Stimulated activated CD8-positive, alpha-beta memory T cell treated with anti-CD3 and anti-CD28 coated beads, Interleukin-15, amount 100 ng/mL, for 24 hours (primary cell): ENCODE data around the gene SLC16A1.
"Not testable (repeated sequence)": the region's sequence is repeated elsewhere in the genome, so short reads cannot be mapped to it uniquely, and the experiment has no call there.

Experiments
- DNase-seq: peaks from one replicate; pipeline ENCODE4 v3.0.0-alpha.2; 2020; ENCODE audit warnings: low read depth

Gene SLC16A1

GRCh38 chr1:112955773-112956543 lies at the start of gene SLC16A1:
Gene SLC16A1, minus strand, starts transcription at chr1:112956196. Its CDS starts 26,888 bp downstream, at chr1:112929308.
- DNase-seq = peak; percentile 81

- DNase-seq = no peak
These were observed 48.0 kb upstream of the SLC16A1 start for GRCh38 chr1:113003751-113004690.

GRCh38 chr1:113002297-113002696 lies 46.3 kb upstream of the SLC16A1 start:
- no peak for DNase-seq

GRCh38 chr1:112998592-112999235 lies 42.7 kb upstream of the SLC16A1 start:
- no peak for DNase-seq

- DNase-seq = no peak
These were observed 41.8 kb upstream of the SLC16A1 start for GRCh38 chr1:112997781-112998180.

- no peak for DNase-seq
These were observed 39.9 kb upstream of the SLC16A1 start for GRCh38 chr1:112995890-112996289.

- not testable (repeated sequence) for DNase-seq
These were observed 39.0 kb upstream of the SLC16A1 start for GRCh38 chr1:112995021-112995420.

DNA sequence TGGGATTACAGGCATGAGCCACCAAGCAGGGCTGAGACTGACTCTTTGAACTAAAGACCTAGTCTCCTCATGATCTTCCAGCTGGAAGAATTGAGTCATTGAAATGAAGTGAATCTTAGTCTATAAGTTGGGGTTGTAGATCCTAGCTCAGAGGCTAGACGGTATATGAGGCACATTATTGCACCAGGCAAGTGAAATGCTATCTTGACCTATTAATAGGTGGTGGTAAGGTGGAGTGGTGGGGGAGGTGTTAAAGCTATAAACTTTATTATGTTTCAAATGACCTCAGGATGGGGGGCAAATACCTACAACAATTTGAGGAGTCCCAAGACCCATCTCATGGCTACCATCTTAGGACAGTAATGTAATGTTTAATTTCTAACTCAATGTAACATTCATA lies 36.8 kb upstream of the SLC16A1 start:
- DNase-seq = no peak

GRCh38 chr1:112991402-112992120 lies 35.6 kb upstream of the SLC16A1 start:
- no peak for DNase-seq

GRCh38 chr1:112990271-112990670 lies 34.3 kb upstream of the SLC16A1 start:
- DNase-seq = no peak

- DNase-seq = no peak
These were observed 32.4 kb upstream of the SLC16A1 start for GRCh38 chr1:112988367-112988766.

- DNase-seq = no peak
These were observed 29.1 kb upstream of the SLC16A1 start for GRCh38 chr1:112985123-112985522.

DNA sequence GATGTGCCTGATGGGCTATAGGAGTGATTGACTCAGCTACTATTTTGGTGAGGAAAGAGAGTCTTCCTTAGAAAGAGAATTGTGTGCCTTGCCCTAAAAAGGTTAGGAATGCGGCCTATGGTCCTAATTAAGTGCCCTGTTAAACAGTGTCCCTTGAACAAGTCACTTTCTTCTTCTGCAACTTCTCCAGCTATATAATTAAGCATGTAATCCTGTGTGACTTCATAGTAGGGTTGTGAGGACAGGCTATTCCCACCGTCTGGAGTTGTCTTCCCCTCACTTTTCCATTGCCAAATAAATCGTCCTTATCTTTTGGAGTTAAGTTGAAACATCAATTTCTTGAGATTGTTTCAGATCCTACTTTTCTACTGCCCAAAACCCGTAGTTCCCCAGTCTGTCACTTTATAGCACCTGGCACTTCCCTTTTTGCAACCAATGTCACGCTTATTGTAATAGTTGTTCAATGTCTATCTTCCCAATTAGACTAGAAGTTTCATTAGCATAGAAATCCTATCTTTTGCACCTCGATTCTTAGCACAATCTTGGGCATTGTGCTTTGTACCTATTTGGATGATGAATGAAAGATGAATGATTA lies 27.6 kb upstream of the SLC16A1 start:
- no peak for DNase-seq

DNA sequence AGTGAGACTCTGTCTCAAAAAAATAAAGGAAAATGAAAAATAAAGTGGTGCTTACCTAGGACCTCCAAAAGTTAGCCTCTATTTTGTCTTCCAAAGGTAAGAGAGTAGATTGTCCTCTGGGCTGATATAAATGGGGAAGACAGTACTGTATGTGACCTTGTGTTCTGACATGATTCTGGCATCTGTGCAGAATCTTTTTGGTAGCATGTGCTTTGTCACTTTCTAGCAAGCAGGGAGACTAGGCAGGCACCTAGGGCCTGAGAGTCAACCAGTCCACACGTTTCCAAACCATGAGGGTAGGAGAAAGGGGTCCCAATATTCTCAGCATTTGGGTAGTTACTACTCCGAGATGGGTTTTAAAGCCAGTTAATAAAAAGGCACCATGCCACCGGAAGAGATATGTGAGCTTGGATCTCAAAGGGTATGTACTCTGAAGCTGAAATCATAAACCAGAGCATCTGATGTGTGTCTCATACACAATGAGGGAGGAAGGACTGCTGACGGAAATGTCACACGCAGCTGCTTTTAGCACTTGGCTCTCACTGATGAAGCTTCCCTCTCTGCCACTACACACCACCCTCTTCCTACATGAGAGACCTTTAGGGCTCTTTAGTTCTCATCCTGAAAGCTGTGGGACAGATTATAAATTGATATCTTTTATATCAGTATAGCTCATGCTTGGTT lies 27.0 kb upstream of the SLC16A1 start:
- no peak for DNase-seq

- no peak for DNase-seq
These were observed 26.3 kb upstream of the SLC16A1 start for GRCh38 chr1:112982328-112982727.

DNA sequence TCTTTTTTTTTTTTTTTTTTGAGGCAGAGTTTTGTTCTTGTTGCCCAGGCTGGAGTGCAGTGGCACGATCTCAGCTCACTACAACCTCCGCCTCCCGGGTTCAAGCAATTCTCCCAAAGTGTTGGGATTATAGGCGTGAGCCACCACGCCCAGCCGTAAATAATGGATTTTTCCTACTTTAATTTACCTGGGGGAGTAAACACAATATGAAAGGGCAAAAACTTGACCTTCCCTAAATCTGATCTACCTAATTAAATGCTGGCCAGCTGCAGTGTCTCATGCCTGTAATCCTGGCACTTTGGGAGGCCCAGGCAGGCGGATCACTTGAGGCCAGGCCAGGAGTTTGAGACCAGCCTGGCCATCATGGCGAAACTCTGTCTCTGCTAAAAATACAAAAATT lies 25.8 kb upstream of the SLC16A1 start:
- not testable (repeated sequence) for DNase-seq

DNA sequence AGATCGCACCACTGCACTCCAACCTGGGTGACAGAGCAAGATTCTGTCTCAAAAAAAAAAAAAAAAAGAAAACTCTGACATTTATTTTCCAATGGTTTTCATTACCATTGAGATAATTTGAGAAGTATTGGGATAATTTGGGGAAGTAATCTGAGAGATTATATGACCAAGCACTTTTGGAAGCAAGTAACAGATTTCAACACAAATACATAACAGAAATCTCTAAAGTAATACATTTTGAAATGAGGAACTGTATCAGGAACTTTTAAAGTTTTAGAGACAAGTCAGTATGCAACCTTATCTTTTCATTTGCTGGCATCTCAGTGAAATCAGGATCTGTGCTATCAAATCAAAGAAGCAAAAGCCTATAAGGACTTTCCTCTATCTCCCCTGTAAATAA lies 25.4 kb upstream of the SLC16A1 start:
- no peak for DNase-seq

GRCh38 chr1:112975336-112975735 lies 19.3 kb upstream of the SLC16A1 start:
- no peak for DNase-seq

- no peak for DNase-seq
These were observed 18.6 kb upstream of the SLC16A1 start for GRCh38 chr1:112974646-112975045.

GRCh38 chr1:112973788-112974187 lies 17.8 kb upstream of the SLC16A1 start:
- DNase-seq = no peak

GRCh38 chr1:112971006-112971405 lies 15.0 kb upstream of the SLC16A1 start:
- DNase-seq = no peak
